GM23338 (cell line): Measurements from ENCODE around the gene OSBPL5.

Source experiments
- CREB1 ChIP-seq: fragments of 250-450 bp; sonication (Bioruptor Pico); IDR thresholded peaks from 2 replicates; pipeline ENCODE4 v1.5.0; 2020; ENCODE audit warnings: low read depth, mild to moderate bottlenecking, moderate library complexity
- CTCF ChIP-seq, 2 experiments: fragments of 200-600 bp in 1 of 2; sonication (generic) in 1 of 2; conservative IDR thresholded peaks; 2 replicates each; pipeline versions ENCODE4 v1.5.1 to v1.6.1; 2016 to 2017; ENCODE audit warnings: antibody characterized with exemption in 2 of 2, low read depth in 2 of 2, mild to moderate bottlenecking in 2 of 2, moderate library complexity in 1 of 2
- ETS1 ChIP-seq: IDR thresholded peaks from 2 replicates; pipeline ENCODE4 v1.6.1; 2016; ENCODE audit warnings: antibody characterized with exemption
- EZH2 ChIP-seq: fragments of 200-600 bp; sonication (generic); IDR thresholded peaks from one replicate; pipeline ENCODE4 v1.8.0; 2017; ENCODE audit warnings: antibody characterized with exemption, mild to moderate bottlenecking, low read depth; ENCODE audit not compliant: unreplicated experiment
- EZH2phosphoT487 ChIP-seq: fragments of 200-600 bp; sonication (generic); IDR thresholded peaks from one replicate; pipeline ENCODE4 v1.8.1; 2018; ENCODE audit warnings: antibody characterized with exemption; ENCODE audit not compliant: unreplicated experiment
- JUNB ChIP-seq: IDR thresholded peaks from one replicate; pipeline ENCODE4 v1.6.1; 2016; ENCODE audit warnings: antibody characterized with exemption; ENCODE audit not compliant: unreplicated experiment
- NANOG ChIP-seq: IDR thresholded peaks from 2 replicates; pipeline ENCODE4 v1.6.1; 2016; ENCODE audit warnings: antibody characterized with exemption, borderline replicate concordance
- POLR2AphosphoS5 ChIP-seq: IDR thresholded peaks from 2 replicates; pipeline ENCODE4 v1.6.1; 2016; ENCODE audit warnings: antibody characterized with exemption, low read depth
- REST ChIP-seq: IDR thresholded peaks from one replicate; pipeline ENCODE4 v1.6.1; 2018; ENCODE audit warnings: antibody characterized with exemption; ENCODE audit not compliant: unreplicated experiment
- STAT1 ChIP-seq: IDR thresholded peaks from one replicate; pipeline ENCODE4 v1.6.1; 2016; ENCODE audit warnings: antibody characterized with exemption; ENCODE audit not compliant: unreplicated experiment
- ZNF114 ChIP-seq: fragments of 250-450 bp; sonication (Bioruptor Pico); IDR thresholded peaks from 2 replicates; pipeline ENCODE4 v1.5.0; 2020; ENCODE audit warnings: mild to moderate bottlenecking, moderate library complexity
- ZNF331 ChIP-seq: fragments of 250-450 bp; sonication (Bioruptor Pico); IDR thresholded peaks from 2 replicates; pipeline ENCODE4 v1.5.0; 2020; ENCODE audit warnings: low read depth, mild to moderate bottlenecking, moderate library complexity

- TF ChIP-seq EZH2 = no peak
- TF ChIP-seq CTCF (conservative IDR thresholded peaks at IDR 0.05; ENCODE audit: low read depth in 2 of 2) = no peak
- TF ChIP-seq EZH2phosphoT487 = no peak
- no peak for TF ChIP-seq CREB1 (CRISPR knock-in tag)
- no peak for TF ChIP-seq ZNF114 (CRISPR knock-in tag)
- TF ChIP-seq ETS1 = no peak
- TF ChIP-seq POLR2AphosphoS5 = no peak
- no peak for TF ChIP-seq STAT1
- TF ChIP-seq NANOG = no peak
- TF ChIP-seq JUNB = no peak
- TF ChIP-seq REST = no peak
- no peak for TF ChIP-seq ZNF331
These were observed 34.6 kb upstream of the OSBPL5 start for GRCh38 chr11:3199537-3200295.
